ENCODE data around the gene ZNF423. TPM values are rescaled to one million over a fixed set of nuclear protein-coding genes. Genes with fewer than 3 reads are reported as not detected.

ZNF423 gene
- total and polyA plus RNA-seq, 2 of the 13 experiments (the other 11 are each of a cell fraction or from before 2014, with no cell fraction given) = 0.07 to 0.31 TPM

DNA sequence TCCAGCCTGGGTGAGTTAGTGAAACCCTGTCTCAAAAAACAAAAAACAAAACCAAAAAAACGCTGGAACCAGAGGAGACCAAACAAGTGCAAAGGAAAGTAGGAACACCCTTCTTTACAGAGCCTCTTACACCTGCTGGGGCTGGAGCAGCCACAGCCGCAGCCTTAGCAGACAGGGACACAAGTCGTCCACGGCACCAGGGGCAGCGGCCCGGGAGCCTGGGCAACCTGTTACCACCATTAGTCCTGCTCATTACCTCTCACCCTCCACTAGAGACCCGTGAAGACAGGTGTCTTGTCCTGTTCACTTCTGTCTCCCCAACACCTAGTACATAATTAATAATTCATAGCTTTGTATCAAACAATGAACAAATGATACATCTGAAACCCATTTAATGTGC lies 398.7 kb downstream of the ZNF423 start (continued):
- TF ChIP-seq, protein P1, sequence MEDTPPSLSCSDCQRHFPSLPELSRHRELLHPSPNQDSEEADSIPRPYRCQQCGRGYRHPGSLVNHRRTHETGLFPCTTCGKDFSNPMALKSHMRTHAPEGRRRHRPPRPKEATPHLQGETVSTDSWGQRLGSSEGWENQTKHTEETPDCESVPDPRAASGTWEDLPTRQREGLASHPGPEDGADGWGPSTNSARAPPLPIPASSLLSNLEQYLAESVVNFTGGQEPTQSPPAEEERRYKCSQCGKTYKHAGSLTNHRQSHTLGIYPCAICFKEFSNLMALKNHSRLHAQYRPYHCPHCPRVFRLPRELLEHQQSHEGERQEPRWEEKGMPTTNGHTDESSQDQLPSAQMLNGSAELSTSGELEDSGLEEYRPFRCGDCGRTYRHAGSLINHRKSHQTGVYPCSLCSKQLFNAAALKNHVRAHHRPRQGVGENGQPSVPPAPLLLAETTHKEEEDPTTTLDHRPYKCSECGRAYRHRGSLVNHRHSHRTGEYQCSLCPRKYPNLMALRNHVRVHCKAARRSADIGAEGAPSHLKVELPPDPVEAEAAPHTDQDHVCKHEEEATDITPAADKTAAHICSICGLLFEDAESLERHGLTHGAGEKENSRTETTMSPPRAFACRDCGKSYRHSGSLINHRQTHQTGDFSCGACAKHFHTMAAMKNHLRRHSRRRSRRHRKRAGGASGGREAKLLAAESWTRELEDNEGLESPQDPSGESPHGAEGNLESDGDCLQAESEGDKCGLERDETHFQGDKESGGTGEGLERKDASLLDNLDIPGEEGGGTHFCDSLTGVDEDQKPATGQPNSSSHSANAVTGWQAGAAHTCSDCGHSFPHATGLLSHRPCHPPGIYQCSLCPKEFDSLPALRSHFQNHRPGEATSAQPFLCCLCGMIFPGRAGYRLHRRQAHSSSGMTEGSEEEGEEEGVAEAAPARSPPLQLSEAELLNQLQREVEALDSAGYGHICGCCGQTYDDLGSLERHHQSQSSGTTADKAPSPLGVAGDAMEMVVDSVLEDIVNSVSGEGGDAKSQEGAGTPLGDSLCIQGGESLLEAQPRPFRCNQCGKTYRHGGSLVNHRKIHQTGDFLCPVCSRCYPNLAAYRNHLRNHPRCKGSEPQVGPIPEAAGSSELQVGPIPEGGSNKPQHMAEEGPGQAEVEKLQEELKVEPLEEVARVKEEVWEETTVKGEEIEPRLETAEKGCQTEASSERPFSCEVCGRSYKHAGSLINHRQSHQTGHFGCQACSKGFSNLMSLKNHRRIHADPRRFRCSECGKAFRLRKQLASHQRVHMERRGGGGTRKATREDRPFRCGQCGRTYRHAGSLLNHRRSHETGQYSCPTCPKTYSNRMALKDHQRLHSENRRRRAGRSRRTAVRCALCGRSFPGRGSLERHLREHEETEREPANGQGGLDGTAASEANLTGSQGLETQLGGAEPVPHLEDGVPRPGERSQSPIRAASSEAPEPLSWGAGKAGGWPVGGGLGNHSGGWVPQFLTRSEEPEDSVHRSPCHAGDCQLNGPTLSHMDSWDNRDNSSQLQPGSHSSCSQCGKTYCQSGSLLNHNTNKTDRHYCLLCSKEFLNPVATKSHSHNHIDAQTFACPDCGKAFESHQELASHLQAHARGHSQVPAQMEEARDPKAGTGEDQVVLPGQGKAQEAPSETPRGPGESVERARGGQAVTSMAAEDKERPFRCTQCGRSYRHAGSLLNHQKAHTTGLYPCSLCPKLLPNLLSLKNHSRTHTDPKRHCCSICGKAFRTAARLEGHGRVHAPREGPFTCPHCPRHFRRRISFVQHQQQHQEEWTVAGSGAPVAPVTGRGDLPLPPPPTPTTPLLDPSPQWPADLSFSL (CRISPR knock-in tag; IDR thresholded peaks at IDR 0.05) = no peak
- TF ChIP-seq, protein P2, sequence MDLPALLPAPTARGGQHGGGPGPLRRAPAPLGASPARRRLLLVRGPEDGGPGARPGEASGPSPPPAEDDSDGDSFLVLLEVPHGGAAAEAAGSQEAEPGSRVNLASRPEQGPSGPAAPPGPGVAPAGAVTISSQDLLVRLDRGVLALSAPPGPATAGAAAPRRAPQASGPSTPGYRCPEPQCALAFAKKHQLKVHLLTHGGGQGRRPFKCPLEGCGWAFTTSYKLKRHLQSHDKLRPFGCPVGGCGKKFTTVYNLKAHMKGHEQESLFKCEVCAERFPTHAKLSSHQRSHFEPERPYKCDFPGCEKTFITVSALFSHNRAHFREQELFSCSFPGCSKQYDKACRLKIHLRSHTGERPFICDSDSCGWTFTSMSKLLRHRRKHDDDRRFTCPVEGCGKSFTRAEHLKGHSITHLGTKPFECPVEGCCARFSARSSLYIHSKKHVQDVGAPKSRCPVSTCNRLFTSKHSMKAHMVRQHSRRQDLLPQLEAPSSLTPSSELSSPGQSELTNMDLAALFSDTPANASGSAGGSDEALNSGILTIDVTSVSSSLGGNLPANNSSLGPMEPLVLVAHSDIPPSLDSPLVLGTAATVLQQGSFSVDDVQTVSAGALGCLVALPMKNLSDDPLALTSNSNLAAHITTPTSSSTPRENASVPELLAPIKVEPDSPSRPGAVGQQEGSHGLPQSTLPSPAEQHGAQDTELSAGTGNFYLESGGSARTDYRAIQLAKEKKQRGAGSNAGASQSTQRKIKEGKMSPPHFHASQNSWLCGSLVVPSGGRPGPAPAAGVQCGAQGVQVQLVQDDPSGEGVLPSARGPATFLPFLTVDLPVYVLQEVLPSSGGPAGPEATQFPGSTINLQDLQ (CRISPR knock-in tag; IDR thresholded peaks at IDR 0.05) = no peak
- no peak for TF ChIP-seq ZNF160 (CRISPR knock-in tag; IDR thresholded peaks at IDR 0.05)
- TF ChIP-seq ZFX (CRISPR knock-in tag; IDR thresholded peaks at IDR 0.05; ENCODE audit: low read depth) = no peak
- TF ChIP-seq, protein P3, sequence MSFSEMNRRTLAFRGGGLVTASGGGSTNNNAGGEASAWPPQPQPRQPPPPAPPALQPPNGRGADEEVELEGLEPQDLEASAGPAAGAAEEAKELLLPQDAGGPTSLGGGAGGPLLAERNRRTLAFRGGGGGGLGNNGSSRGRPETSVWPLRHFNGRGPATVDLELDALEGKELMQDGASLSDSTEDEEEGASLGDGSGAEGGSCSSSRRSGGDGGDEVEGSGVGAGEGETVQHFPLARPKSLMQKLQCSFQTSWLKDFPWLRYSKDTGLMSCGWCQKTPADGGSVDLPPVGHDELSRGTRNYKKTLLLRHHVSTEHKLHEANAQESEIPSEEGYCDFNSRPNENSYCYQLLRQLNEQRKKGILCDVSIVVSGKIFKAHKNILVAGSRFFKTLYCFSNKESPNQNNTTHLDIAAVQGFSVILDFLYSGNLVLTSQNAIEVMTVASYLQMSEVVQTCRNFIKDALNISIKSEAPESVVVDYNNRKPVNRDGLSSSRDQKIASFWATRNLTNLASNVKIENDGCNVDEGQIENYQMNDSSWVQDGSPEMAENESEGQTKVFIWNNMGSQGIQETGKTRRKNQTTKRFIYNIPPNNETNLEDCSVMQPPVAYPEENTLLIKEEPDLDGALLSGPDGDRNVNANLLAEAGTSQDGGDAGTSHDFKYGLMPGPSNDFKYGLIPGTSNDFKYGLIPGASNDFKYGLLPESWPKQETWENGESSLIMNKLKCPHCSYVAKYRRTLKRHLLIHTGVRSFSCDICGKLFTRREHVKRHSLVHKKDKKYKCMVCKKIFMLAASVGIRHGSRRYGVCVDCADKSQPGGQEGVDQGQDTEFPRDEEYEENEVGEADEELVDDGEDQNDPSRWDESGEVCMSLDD (CRISPR knock-in tag; IDR thresholded peaks at IDR 0.05; ENCODE audit: borderline replicate concordance) = no peak
- no peak for TF ChIP-seq CSRNP1 (CRISPR knock-in tag; IDR thresholded peaks at IDR 0.05)
- TF ChIP-seq, protein P4, sequence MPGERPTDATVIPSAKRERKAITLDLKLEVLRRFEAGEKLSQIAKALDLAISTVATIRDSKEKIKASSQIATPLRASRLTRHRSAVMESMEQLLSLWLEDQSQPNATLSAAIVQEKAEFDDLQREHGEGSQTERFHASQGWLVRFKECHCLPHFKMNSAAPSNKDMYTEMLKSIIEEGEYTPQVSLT (CRISPR knock-in tag; IDR thresholded peaks at IDR 0.05; ENCODE audit: borderline replicate concordance, low read depth) = no peak
- TF ChIP-seq SRY (CRISPR knock-in tag; IDR thresholded peaks at IDR 0.05) = no peak
- no peak for TF ChIP-seq ZFP36 (IDR thresholded peaks at IDR 0.05; ENCODE audit: borderline replicate concordance, low read depth, low read length, partially characterized antibody)

All from HepG2 (cell line).